GM18508 (cell line): Measurements from ENCODE around the gene BTG1.

Source experiments
- ATAC-seq: cut with Tn5 transposase; IDR thresholded peaks from one replicate; pipeline ENCODE4 v1.9.1; 2021; ENCODE audit warnings: moderate number of reproducible peaks; ENCODE audit not compliant: insufficient read depth, unreplicated experiment

Gene BTG1

DNA sequence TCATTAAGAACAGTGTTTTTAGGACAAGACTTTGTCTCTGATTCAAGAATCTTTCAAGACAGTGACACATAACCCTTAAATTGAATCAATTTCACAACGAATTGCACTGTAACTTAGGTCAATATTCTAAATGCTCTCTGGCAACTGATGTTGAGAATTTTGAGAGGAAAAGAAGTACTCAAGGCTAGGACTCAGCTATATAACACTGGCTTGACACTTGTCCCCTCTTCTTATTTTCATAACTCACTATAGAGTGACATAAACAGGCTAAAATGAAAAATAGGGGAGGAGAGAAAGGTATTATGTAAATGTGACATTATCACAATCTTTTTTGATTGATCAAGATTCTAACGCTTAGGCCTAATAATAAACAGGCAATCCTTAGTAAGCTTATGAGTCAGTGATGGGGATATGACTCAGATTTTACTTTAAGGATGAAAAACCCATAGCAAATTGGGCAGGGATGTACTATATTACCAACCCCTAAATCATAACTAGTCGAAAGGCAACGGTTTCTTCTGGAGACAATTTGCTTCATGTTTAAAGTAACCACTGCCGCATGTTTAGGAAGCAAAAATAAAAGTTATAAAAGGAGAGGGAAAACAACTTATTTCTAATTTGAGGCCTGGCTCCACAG, 10.9 kb downstream of the BTG1 start:
- ATAC-seq, result no peak

- no peak for ATAC-seq
These were observed 11.6 kb downstream of the BTG1 start for GRCh38 chr12:92133795-92134637.

GRCh38 chr12:92133171-92133570, 12.5 kb downstream of the BTG1 start:
- ATAC-seq, result no peak

- ATAC-seq, result no peak
These were observed 13.4 kb downstream of the BTG1 start for GRCh38 chr12:92132288-92132687.

- no peak for ATAC-seq
These were observed 14.6 kb downstream of the BTG1 start for GRCh38 chr12:92130999-92131398.

DNA sequence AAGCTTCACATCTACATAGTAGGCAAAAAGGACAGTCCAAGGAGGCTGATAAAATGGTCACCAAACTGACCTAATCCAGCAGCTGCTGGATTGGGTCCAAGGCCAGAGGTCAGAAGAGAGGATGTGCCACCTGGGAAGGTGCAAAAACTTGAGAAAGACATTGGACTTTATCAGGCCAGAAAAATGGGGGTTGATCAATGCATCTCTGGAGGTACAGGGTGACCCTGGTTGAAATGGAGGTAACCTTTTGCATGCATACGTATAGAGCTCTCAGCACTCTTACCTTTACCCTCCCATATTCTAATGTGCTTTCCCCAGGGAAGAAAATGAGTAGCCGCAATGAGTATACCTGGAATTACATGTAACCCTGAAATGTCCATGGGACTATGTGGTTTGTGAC, 16.0 kb downstream of the BTG1 start:
- ATAC-seq, result no peak

DNA sequence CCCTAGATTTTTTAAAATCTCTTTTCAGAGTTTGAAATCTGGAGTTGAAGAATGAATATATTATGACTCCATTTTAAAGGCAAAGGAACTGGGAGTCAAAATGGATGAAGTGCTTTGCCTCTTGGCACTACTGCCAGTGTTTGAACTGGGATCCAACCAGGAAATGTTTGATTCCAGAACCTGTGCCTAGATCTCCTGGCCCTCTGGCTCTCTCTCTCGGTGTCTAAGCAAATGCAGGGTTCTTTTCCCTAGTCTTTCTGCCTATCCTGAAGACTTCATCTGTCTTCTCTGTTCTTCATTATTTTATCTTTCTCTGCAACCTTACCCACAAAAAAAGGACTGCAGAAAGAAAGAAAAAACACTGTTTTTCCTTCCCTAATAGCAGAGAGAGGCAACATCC, 17.0 kb downstream of the BTG1 start:
- ATAC-seq, result no peak

DNA sequence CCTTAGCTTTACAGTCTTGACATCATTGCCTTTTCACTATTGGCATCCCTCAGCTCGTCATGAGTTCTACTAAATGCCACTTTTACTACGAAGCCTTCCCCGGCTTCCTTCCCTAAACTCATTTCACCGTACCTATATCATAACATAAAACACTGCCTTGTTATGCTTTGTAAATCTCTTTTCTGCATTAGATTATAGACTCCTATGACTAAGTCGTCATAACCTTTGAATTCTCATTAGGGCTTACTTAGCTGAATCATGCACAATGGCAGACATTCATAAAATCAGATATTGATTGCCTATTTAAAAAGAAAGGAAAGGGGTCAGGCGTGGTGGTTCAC, 21.0 kb downstream of the BTG1 start:
- ATAC-seq, result no peak

DNA sequence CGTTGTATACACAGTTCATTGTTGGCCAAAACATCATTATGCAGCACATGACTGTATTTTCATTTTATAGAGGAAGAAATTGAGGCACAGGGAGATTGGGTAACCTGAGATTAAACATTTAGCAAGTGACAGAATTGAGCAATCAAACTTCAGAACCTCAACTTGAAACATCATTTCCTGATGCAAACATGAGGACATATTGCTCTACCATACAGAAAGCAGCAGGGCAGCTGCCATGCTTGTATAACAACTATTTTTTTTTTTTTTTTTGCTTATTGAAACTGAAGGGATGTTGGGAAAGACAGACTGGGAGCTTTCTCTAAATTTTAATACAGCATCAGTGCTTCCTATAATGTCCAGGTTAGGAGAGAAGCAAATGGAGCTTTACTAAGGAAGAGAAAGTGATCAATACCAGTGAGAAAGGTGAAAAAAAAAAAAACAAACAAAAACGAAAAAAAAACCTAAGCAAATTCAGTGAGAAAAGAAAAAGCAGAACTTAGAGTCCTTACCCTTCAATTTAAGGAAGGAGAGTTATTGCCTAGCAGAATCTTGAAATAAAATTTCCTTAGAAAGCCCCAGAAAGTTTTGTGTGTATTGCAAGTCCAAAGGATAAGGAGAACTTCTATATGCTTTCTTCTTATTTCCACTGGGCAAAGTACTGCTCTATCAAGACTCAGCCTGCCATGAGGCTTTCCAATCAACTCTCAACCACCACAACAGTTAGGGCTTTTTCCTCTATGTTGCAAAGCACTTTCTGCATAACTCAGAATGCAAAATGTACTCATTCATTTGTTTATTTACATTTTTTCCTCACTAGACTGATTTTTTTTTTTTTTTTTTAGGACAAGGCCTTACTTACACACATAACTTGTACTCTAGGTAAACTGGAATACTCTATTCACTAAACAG, 21.6 kb downstream of the BTG1 start:
- ATAC-seq, result no peak

DNA sequence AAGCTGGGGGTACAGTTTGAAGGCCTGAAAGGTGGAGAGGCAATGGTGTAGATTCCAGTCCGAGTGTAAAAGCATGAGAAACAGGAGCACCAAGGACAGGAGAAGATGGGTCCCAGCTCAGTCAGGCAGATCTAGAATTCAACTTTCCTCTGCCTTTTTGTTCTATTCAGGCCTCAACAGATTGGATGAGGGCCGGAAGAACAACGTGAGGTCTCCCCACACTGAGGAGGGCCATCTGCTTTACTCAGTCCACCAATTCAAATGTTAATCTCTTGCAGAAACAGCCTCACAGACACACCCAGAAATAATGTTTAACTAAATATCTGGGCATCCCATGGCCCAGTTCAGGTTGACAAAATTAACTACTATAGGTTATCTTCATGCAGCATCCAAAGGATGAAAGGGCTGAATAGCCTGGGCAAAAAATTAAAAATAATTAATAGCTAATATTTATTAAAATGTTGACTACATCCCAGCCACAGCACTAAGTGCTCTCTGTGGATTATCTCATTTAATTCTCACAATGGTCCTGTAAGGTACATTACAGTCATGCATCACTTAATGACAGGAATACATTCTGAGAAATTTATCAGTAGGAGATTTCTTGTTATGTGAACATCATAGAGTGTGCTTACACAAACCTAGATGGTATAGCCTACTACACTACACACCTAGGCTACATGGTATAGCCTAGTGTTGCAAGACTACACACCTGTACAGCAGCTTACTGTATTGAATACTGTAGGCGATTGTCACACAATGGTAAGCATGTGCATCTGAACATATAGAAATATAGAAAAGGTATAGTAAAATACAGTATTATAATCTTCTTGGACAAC, 22.5 kb downstream of the BTG1 start:
- ATAC-seq, result no peak

DNA sequence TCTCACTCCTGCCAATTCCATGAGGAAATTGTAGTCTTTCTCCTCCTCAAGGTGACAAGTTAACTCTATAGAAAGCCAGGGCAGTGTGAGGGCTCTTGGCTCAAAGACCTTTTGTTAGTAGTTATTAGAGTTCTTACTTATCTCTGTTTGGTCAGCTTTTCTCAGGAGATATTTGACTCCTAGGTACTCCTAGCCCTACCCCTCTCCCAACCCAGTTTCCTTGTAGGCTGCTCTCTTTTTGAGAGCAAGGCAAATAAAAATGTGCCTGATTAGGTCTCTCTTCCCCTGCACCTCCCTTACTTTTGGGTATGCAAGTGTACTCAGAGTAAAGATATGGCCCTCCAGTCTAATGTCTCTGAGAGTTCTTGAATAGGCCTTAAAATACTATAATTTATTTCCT, 23.8 kb downstream of the BTG1 start:
- no peak for ATAC-seq

DNA sequence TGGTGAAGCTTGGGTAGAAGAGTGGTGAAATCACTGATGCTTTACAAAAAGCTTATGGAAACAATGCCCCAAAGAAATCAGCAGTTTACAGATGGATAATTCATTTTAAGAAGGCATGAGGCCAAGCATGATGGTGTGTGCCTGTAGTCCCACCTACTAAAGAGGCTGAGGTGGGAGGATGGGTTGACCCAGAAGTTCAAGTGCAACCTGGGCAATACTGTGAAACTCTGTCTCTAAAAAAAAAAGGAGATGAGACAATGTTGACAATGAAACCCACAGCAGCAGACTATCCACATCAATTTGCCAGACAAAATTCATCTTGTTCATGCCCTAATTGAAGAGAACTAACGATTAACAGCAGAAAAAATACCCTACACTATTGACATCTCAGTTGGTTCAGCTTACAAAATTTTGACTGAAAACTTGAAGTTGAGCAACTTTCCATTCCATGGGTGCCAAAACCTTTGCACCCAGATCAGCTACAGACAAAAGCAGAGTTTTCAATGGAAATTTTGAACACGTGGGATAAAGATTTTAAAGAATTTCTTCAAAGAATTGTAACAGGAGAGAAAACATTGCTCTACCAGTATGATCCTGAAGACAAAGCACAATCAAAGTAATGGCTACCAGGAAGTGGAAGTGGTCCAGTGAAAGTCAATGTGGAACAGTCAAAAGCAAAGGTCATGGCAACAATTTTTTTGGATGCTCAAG, 26.7 kb downstream of the BTG1 start:
- no peak for ATAC-seq

DNA sequence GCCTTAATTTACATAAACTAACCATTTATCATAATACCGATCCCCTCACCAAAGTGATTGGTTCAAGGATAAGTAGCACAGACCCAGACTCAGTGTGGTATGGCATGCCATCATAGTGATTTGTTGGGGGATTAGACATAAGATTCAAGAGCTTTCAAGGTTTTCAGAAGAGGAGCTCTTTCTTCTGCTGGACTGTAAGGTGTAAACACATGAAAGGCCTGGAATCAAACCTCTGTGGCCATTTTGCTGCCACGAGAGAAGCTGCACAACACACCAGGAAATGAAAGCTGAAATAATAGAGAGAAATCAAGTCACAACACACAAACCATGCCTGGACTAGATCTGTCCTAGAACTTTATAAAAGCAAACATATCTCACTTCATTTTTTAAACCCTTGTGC, 30.8 kb downstream of the BTG1 start:
- no peak for ATAC-seq

DNA sequence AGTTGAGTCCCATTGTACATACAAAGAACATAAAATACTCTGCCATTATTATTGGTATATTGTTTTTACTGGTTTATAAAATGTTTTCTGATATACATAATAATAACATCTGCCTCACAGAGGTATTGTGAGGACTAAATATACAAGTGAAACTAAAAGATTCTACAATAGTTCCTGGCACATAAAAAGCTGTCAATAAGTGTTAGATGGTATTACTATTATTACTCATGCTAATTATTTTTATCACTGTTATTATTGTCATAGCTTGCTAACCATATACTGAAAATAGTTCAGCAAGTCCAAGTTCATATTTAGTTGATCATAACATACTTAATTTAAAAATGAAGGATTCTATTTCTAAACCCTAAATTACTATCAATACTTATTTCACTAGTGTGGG, 34.4 kb downstream of the BTG1 start:
- ATAC-seq, result peak; percentile 62

DNA sequence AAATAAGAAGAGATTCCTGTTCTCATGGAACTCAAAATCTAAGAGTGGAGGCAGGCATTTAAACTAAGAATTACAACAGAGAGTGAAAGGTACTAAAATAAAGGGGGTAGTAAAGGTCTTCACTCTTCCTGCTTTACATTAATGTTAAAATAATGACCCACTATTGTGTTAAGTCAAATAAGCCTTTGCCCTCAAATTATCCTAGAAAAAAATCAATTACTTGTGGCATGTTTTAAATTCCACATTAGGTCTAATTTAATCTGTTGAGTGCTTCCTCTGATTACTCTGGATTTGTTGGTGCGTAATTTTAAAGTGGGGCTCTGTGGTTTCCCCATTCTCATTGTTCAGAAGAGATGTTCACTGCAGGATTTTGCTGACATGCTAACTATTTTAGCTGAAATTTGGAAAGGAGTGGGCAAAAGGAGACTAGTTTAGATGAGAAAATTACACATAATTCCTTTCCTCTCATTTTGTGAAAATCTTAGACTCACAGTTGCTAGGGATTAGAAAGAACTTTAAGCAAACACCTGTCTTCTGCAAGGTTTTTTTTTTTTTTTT, 35.5 kb downstream of the BTG1 start:
- no peak for ATAC-seq

DNA sequence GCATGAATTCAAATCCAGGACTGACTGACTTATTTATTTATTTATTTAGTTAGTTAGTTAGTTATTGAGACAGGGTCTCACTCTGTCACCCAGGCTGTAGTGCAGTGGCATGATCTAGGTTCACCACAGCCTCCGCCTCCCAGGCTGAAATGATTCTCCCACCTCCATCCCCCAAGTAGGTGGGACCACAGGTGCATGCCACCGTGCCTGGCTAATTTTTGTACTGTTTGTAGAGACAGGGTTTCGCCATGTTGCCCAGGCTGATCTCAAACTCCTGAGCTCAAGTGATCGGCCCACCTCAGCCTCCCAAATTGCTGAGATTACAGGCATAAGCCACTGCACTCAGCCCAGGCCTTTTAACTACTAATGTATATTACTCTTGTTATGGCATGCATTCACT, 36.0 kb downstream of the BTG1 start:
- ATAC-seq, result no peak

- ATAC-seq, result no peak
These were observed 37.0 kb downstream of the BTG1 start for GRCh38 chr12:92108651-92109050.

DNA sequence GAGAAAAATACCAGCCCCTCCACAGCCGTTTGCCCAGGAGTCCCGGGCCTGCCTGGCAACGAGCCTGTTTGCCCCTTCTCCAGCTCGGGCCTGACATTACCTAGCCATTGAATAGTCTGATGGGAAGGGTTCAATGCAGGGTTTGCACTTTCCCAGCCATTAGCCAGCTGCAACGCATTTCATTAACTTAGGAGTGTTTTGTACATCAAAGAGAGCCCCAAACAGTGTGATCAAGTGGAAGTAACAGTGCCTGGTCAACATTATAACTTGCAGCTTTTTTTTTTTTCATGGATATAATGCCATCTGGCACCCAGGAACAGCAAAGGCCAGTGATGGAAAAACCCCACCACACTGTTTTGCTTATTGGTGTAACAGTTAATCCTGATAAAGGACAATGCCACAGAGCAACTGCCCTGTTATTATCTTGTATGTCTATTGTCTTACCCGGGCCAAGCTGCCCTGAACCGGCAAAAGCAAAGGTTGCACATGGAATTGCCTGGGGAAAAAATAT, 38.0 kb downstream of the BTG1 start:
- no peak for ATAC-seq

DNA sequence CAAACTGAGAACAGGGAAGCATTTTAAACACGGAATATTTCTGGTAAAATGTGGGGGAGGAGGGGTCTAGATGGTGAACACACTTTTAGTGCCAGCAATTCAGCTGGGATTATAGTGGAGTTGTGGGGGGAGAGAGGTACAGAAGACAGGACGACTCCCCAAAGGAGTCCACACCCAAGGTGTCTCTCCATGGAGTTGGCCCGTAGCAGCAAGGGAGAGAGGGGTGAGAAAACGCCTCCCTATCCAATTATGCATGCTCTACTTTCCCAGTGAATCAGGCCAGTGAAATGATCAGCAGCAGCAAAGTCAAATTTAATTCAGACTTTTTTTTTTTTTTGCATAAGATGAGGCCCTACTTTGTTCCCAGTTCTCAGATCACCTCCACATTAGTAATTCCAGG, 38.6 kb downstream of the BTG1 start:
- no peak for ATAC-seq
